HFFc6 (cell line): ENCODE data around the gene SORCS2. TPM values are rescaled to one million over a fixed set of nuclear protein-coding genes. Genes with fewer than 3 reads are reported as not detected.

Experiments
- DNase-seq: peaks from one replicate; pipeline ENCODE4 v3.0.0-alpha.2; 2018
- H3K27ac Mint-ChIP-seq: 2 replicates; pipeline ENCODE4 v1.8.0; 2020; ENCODE audit warnings: mild to moderate bottlenecking, mixed read lengths
- H3K27me3 Mint-ChIP-seq: 2 replicates; pipeline ENCODE4 v1.8.0; 2021; ENCODE audit warnings: mild to moderate bottlenecking, moderate library complexity, mixed read lengths; ENCODE audit not compliant: insufficient read depth
- H3K36me3 Mint-ChIP-seq: 2 replicates; pipeline ENCODE4 v1.8.0; 2021; ENCODE audit warnings: low read depth, mixed read lengths
- H3K4me1 Mint-ChIP-seq: 2 replicates; pipeline ENCODE4 v1.8.0; 2020; ENCODE audit warnings: low read depth, mixed read lengths
- H3K4me3 Mint-ChIP-seq: 2 replicates; pipeline ENCODE4 v1.8.0; 2020; ENCODE audit warnings: mild to moderate bottlenecking, moderate library complexity, mixed read lengths
- H3K9me3 Mint-ChIP-seq: 2 replicates; pipeline ENCODE4 v1.8.0; 2020; ENCODE audit warnings: mild to moderate bottlenecking, mixed read lengths
- total RNA-seq, 6 experiments: library from RNA; stranded (reverse); fragmentation: NEBNext Ultra II Directional; extraction: Animal tissue kit (Norgen Biotek cat#: 25700); gene quantifications; 2 replicates in 1 of 6; 3 replicates in 5 of 6; pipeline ENCODE4 v1.2.3, GENCODE V29; 2021
- TF ChIP-seq, protein P1 (sequence below): fragments of 200-600 bp; sonication (generic); IDR thresholded peaks from 2 replicates; pipeline ENCODE4 v1.5.0; 2021; ENCODE audit warnings: antibody characterized with exemption, mild to moderate bottlenecking

SORCS2 gene
- total RNA-seq, 6 experiments from 2014 or later, result 0.05 to 0.15 (median 0.12) TPM; not detected in 3

DNA sequence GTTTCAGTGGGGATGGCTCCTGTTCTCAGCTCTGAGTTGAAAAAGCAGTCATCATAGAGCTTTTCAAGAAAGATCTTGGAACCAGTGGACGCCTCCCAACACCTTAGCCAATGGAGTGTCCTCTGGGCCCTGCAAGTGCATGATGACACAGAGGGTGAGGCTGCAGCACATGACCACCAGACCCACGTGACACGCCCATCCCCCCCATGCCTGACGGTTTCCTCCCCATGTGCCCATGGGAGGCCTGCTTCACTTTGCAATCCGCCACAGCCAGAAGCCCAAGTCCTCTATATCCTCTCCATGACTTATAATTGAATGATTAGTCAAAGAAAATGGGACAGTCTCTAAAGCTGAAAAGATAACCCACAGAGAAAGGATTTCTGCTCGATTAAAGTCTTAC is 560.3 kb downstream of the SORCS2 start:
- H3K9me3 Mint-ChIP-seq, result no peaks in the 10 kb centered on the region; the same call in 1 of the 2 replicates
- no peak overlapping the region for H3K27ac Mint-ChIP-seq
- H3K36me3 Mint-ChIP-seq, result peaks cover 10% of the 10 kb centered on the region
- H3K4me1 Mint-ChIP-seq, result peaks cover 25% of the 10 kb centered on the region
- TF ChIP-seq, protein P1, sequence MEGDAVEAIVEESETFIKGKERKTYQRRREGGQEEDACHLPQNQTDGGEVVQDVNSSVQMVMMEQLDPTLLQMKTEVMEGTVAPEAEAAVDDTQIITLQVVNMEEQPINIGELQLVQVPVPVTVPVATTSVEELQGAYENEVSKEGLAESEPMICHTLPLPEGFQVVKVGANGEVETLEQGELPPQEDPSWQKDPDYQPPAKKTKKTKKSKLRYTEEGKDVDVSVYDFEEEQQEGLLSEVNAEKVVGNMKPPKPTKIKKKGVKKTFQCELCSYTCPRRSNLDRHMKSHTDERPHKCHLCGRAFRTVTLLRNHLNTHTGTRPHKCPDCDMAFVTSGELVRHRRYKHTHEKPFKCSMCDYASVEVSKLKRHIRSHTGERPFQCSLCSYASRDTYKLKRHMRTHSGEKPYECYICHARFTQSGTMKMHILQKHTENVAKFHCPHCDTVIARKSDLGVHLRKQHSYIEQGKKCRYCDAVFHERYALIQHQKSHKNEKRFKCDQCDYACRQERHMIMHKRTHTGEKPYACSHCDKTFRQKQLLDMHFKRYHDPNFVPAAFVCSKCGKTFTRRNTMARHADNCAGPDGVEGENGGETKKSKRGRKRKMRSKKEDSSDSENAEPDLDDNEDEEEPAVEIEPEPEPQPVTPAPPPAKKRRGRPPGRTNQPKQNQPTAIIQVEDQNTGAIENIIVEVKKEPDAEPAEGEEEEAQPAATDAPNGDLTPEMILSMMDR, result no peak
- peaks cover 42% of the 10 kb centered on the region for H3K27me3 Mint-ChIP-seq
- no peak overlapping the region for H3K4me3 Mint-ChIP-seq
- no peak for DNase-seq

DNA sequence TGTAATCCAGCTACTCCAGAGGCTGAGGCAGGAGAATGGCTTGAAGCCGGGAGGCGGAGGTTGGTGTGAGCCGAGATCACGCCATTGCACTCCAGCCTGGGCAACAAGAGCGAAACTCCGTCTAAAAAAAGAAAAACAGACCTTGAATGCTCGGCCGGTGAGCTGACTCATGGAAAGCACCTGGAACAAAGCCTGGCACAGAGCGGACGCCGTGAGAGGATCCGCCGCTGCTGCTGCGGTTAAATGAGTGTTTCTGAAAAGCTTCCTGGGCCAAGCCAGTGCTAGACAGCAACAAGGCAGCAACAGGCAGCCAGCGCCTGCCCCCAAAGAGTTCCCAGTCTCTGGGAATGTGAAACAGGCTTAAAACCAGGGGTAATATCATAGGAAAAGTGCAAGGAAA is 560.9 kb downstream of the SORCS2 start:
- Mint-ChIP-seq H3K27ac (no peak overlapping the region), H3K27me3 (peaks cover 45% of the 10 kb centered on the region), H3K4me3 (no peak overlapping the region), H3K36me3 (peaks cover 12% of the 10 kb centered on the region), H3K9me3 (peaks cover 2% of the 10 kb centered on the region; the same call in 1 of the 2 replicates), H3K4me1 (peaks cover 24% of the 10 kb centered on the region)
- DNase-seq, result no peak
- TF ChIP-seq, protein P1, result no peak

DNA sequence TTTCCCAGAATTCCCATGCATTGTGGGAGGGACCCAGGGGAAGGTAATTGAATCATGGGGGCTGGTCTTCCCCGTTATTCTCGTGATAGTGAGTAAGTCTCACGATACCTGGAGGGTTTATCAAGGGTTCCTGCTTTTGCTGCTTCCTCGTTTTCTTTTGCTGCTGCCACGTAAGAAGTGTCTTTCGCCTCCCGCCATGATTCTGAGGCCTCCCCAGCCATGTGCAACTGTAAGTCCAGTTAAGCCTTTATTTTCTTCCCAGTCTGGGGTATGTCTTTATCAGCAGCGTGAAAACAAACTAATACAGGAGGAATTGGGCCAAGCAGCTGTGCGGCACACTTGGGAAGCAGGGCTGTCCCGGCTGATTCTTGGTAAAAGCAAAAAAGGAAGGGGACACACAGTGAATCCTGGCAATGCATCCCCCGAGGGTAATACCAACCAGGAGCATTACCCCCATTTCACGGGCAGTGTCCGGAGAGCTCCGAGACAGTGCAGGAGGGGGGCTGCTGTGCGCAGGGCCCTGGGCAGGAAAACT is 561.7 kb downstream of the SORCS2 start:
- H3K27ac Mint-ChIP-seq, result peak overlapping the region; percentile 29; the same call in 1 of the 2 replicates

DNA sequence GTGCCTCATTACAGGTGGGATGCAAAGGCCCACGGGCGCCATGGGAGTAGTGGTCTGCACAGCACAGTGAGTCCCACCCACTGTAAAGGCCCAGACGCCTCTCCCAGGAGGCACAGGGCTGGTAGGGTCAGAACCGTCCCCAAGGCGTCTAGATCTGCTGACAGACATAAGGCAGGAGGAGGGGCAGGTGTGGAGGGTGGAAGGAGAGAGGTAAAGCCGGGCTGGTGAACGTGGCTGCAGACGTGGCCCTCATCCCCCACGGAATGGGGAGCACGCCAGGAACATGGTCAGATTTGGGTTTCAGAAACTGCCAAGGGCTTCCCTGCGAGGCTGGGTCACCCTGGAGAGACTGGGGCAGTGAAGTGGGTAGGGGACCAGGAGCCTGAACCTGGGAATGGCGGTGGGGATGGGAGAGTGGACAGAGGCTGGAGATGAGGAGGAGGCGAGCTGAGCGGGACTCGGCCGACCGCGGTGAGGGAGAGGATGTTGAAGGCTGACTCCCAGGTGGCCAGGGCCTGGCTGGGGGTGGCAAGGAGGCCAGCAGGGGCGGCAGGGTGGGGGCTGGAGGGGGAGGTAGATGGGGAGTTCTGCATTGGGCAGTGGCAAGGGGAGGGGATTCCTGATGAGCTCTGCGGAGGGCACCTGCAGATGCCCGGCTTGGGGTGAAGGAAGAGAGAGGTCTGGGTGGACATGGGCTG is 562.4 kb downstream of the SORCS2 start:
- TF ChIP-seq, protein P1, result no peak
- H3K27me3 Mint-ChIP-seq, result peaks cover 55% of the 10 kb centered on the region
- H3K9me3 Mint-ChIP-seq, result peaks cover 4% of the 10 kb centered on the region; the same call in 1 of the 2 replicates
- H3K4me3 Mint-ChIP-seq, result peak overlapping the region; percentile 23; the same call in 1 of the 2 replicates
- peaks cover 12% of the 10 kb centered on the region for H3K36me3 Mint-ChIP-seq
- no peak overlapping the region for H3K27ac Mint-ChIP-seq
- H3K4me1 Mint-ChIP-seq, result peaks cover 10% of the 10 kb centered on the region
- DNase-seq, result no peak

More for the DNA sequence above, 561.7 kb downstream of the SORCS2 start:
- peaks cover 4% of the 10 kb centered on the region; the same call in 1 of the 2 replicates for H3K9me3 Mint-ChIP-seq
- TF ChIP-seq, protein P1, result no peak
- H3K4me1 Mint-ChIP-seq, result peaks cover 17% of the 10 kb centered on the region
- no peak for DNase-seq
- H3K27me3 Mint-ChIP-seq, result peaks cover 50% of the 10 kb centered on the region
- no peak overlapping the region for H3K4me3 Mint-ChIP-seq
- peaks cover 12% of the 10 kb centered on the region for H3K36me3 Mint-ChIP-seq

DNA sequence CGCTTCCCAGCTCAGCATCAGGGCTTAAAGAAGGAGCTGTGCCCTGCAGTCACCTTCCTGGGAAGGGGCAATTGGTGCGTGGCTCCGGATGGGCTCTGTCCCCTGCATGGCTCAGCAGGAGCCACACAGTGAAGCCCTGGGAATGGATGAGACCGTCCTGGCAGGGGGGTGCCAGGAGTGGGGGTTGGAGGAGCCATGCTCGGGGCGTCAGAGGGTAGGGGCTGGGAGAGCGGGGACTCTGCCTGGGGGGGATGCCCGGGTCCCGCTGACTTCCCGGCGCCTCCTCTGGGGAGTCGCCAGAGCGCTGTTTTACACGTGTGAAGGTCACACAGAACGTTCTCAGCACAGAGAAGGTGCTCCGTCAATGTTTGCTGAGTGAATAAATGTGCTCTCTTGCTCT is 563.2 kb downstream of the SORCS2 start:
- Mint-ChIP-seq H3K9me3 (peaks cover 4% of the 10 kb centered on the region; the same call in 1 of the 2 replicates), H3K27me3 (peaks cover 59% of the 10 kb centered on the region), H3K36me3 (peaks cover 12% of the 10 kb centered on the region), H3K4me3 (no peak overlapping the region), H3K4me1 (peaks cover 1% of the 10 kb centered on the region; the same call in 1 of the 2 replicates), H3K27ac (no peak overlapping the region; the same call in 1 of the 2 replicates)
- TF ChIP-seq, protein P1, result no peak
- no peak for DNase-seq
